ENCODE measurements around the gene STK40. TPM values are rescaled to one million over a fixed set of nuclear protein-coding genes. Genes with fewer than 3 reads are reported as not detected.
A peak's percentile ranks its signal among the peaks of the same experiment; 100 is the strongest.

STK40 gene, protein sequence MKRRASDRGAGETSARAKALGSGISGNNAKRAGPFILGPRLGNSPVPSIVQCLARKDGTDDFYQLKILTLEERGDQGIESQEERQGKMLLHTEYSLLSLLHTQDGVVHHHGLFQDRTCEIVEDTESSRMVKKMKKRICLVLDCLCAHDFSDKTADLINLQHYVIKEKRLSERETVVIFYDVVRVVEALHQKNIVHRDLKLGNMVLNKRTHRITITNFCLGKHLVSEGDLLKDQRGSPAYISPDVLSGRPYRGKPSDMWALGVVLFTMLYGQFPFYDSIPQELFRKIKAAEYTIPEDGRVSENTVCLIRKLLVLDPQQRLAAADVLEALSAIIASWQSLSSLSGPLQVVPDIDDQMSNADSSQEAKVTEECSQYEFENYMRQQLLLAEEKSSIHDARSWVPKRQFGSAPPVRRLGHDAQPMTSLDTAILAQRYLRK
- 28.9 TPM for total RNA-seq (2013)
- polyA plus RNA-seq (10 to 100 TPM; 40.2 to 65.9 (median 55.8) TPM), polyA minus RNA-seq (24.4 and 31.7 TPM in 2 replicates), total RNA-seq (124 to 442 (median 185) reads per million in 11 experiments)

DNA sequence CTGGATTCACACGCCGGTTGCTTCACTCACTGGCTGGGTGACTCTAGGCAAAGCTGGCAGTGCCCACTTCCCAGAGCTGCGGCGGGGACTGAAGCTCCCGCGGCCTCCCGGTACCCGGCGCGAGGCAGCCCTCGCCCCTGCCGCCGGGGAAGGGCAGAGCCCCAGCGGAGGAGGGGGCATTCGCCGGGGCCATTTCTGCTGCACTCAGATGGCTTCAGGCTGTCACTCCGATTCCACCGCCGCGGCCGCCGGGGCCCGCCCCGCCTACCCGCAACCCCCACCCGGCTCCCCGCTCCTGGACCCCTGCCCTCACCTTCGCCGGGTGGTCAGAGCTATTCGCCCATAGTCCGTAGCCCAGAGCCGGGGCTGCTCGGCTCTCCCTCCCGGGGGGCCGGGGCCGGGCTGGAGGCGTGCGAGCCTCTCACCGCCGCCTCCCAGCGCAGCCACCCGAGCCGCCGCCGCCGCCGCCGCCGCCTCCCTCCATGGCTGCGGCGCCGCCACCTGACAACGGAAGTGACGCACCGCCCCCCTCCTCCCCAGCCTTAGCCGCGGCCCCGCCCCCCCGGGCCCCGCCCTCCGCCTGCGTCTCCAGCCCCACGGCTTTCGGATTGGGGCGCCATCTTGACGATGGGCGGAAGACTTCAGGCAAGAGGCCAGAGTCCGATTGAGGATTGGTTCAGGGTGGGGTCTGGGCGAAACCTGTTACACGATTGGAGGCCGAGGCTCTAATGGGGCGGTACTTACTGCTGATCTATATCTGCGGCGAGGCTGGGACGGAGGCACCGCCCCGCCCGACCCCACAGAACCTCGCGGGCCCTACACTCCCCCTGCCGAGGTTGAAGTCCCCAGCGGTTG lies at the start of gene STK40:
STK40 (minus strand) TSS at position 515 of the 855 bp plus-strand sequence. CDS start 24,592 bp downstream, outside the sequence.
- Histone ChIP-seq H3K9ac (ENCODE audit: insufficient read depth, low read length, poor library complexity, severe bottlenecking) (peak within 1 kb of the TSS; percentile 99), H3K36me3 (replicated peaks in 1 of 2; ENCODE audit: control insufficient read depth in 1 of 2, insufficient read depth in 2 of 2, low read length in 2 of 2) (peaks cover 0 to 18% of the 10 kb centered on the region in 2 donors), H3K4me1 (ENCODE audit: control insufficient read depth in 1 of 2, insufficient read depth in 2 of 2, low read length in 2 of 2) (peaks cover 58 to 69% of the 10 kb centered on the region in 2 donors), H3K9me3 (replicated peaks in 1 of 2; ENCODE audit: control insufficient read depth in 1 of 2, insufficient read depth in 1 of 2, low read length in 2 of 2) (no peaks in the 10 kb centered on the region), H3K4me3 (replicated peaks in 1 of 3; ENCODE audit: low read depth in 2 of 3, low read length in 3 of 3) (peak within 1 kb of the TSS; percentile 69 to 89 (median 85)), H2AFZ (ENCODE audit: insufficient read depth, low read depth, low read length, poor library complexity, severe bottlenecking) (no peak within 1 kb of the TSS), H3K27me3 (ENCODE audit: control insufficient read depth in 2 of 2, insufficient read depth in 2 of 2, low read length in 2 of 2) (no peaks in the 10 kb centered on the region), H4K20me1 (ENCODE audit: insufficient read depth, low read length) (peaks cover 37% of the 10 kb centered on the region), H3K27ac (ENCODE audit: low read depth in 1 of 2, low read length in 2 of 2) (peak within 1 kb of the TSS; percentile 92 to 100), H3K4me2 (replicated peaks; ENCODE audit: extremely low read depth, low read length, poor library complexity, severe bottlenecking) (peak within 1 kb of the TSS; percentile 74), H3K79me2 (ENCODE audit: insufficient read depth, low read length) (peaks cover 63% of the 10 kb centered on the region)
- peak; percentile 98 to 99 (median 98) for DNase-seq
- WGBS (ENCODE audit: insufficient coverage): 0% methylated on average over 49 of the region's 82 CpGs
- no peaks in the 10 kb centered on the region for H3K9me3 Mint-ChIP-seq
- TF ChIP-seq, protein P1, sequence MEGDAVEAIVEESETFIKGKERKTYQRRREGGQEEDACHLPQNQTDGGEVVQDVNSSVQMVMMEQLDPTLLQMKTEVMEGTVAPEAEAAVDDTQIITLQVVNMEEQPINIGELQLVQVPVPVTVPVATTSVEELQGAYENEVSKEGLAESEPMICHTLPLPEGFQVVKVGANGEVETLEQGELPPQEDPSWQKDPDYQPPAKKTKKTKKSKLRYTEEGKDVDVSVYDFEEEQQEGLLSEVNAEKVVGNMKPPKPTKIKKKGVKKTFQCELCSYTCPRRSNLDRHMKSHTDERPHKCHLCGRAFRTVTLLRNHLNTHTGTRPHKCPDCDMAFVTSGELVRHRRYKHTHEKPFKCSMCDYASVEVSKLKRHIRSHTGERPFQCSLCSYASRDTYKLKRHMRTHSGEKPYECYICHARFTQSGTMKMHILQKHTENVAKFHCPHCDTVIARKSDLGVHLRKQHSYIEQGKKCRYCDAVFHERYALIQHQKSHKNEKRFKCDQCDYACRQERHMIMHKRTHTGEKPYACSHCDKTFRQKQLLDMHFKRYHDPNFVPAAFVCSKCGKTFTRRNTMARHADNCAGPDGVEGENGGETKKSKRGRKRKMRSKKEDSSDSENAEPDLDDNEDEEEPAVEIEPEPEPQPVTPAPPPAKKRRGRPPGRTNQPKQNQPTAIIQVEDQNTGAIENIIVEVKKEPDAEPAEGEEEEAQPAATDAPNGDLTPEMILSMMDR (IDR thresholded peaks at IDR 0.05): no peak
- H3K4me3 Mint-ChIP-seq: peak within 1 kb of the TSS; percentile 96 to 97
- H3K36me3 Mint-ChIP-seq: peaks cover 36 to 40% of the 10 kb centered on the region in 2 donors
- peaks cover 0 to 4% (median 0%) of the 10 kb centered on the region in 3 donors for H3K27me3 Mint-ChIP-seq (ENCODE audit: low read depth in 3 of 3)
- intact Hi-C loops (cut with micrococcal nuclease): loop anchor here in 1 of 2 donors (1.0 kb wide), 1 partner anchor 12 kb away; the partner anchor contains the start of gene LSM10
- H3K4me1 Mint-ChIP-seq: peaks cover 73% of the 10 kb centered on the region
- peak within 1 kb of the TSS; percentile 99 to 100 (median 100) for H3K27ac Mint-ChIP-seq

GRCh38 chr1:36433102-36433501 lies 47.4 kb upstream of the STK40 start:
- TF ChIP-seq, protein P1 (IDR thresholded peaks at IDR 0.05): no peak

More at GRCh38 chr1:36433102-36433501, 47.4 kb upstream of the STK40 start:
- WGBS (ENCODE audit: insufficient coverage): 50% methylated on average over 1 of the region's 1 CpG
- H3K4me2 ChIP-seq (replicated peaks; ENCODE audit: extremely low read depth, low read length, poor library complexity, severe bottlenecking): no peak overlapping the region
- H3K79me2 ChIP-seq (ENCODE audit: insufficient read depth, low read length): no peaks in the 10 kb centered on the region
- no peaks in the 10 kb centered on the region for H3K4me1 ChIP-seq (ENCODE audit: control insufficient read depth in 1 of 2, insufficient read depth in 2 of 2, low read length in 2 of 2)
- H3K9ac ChIP-seq (ENCODE audit: insufficient read depth, low read length, poor library complexity, severe bottlenecking): no peak overlapping the region
- H3K9me3 Mint-ChIP-seq: no peaks in the 10 kb centered on the region
- H3K27me3 ChIP-seq (ENCODE audit: control insufficient read depth in 2 of 2, insufficient read depth in 2 of 2, low read length in 2 of 2): no peaks in the 10 kb centered on the region
- no peak overlapping the region for H3K4me3 ChIP-seq (replicated peaks in 1 of 3; ENCODE audit: low read depth in 2 of 3, low read length in 3 of 3)
- H3K9me3 ChIP-seq (replicated peaks in 1 of 2; ENCODE audit: control insufficient read depth in 1 of 2, insufficient read depth in 1 of 2, low read length in 2 of 2): no peaks in the 10 kb centered on the region
- H3K36me3 Mint-ChIP-seq: peaks cover 2 to 6% of the 10 kb centered on the region in 2 donors
- peaks cover 0 to 1% (median 0%) of the 10 kb centered on the region in 3 donors for H3K27me3 Mint-ChIP-seq (ENCODE audit: low read depth in 3 of 3)
- no peak overlapping the region for H3K4me3 Mint-ChIP-seq
- no peak for DNase-seq
- no peak overlapping the region for H3K27ac Mint-ChIP-seq
- no peak overlapping the region for H2AFZ ChIP-seq (ENCODE audit: insufficient read depth, low read depth, low read length, poor library complexity, severe bottlenecking)
- no peak overlapping the region for H3K27ac ChIP-seq (ENCODE audit: low read depth in 1 of 2, low read length in 2 of 2)
- intact Hi-C loops (cut with micrococcal nuclease): no loop called here
- no peaks in the 10 kb centered on the region for H3K36me3 ChIP-seq (replicated peaks in 1 of 2; ENCODE audit: control insufficient read depth in 1 of 2, insufficient read depth in 2 of 2, low read length in 2 of 2)
- no peaks in the 10 kb centered on the region for H4K20me1 ChIP-seq (ENCODE audit: insufficient read depth, low read length)
- H3K4me1 Mint-ChIP-seq: no peaks in the 10 kb centered on the region

Data from CD14-positive monocyte (primary cell).